ENCODE measurements around the gene MERTK.
"Not testable (repeated sequence)": the region's sequence is repeated elsewhere in the genome, so short reads cannot be mapped to it uniquely, and the experiment has no call there.

GRCh38 chr2:111865124-111865523 is 33.3 kb upstream of the MERTK start:
- not testable (repeated sequence) for TF ChIP-seq POLR2A, CTCF (IDR thresholded peaks at IDR 0.05)
